Fibroblast of the conjunctiva (primary cell): Measurements from ENCODE around the gene IBA57.
"Not testable (repeated sequence)": the region's sequence is repeated elsewhere in the genome, so short reads cannot be mapped to it uniquely, and the experiment has no call there.

Experiments used
- DNase-seq: peaks from one replicate; pipeline ENCODE4 v3.0.0-alpha.2; 2010; ENCODE audit warnings: low read depth

Gene IBA57

GRCh38 chr1:228212966-228213844, 47.6 kb downstream of the IBA57 start:
- DNase-seq = peak; percentile 17

- no peak for DNase-seq
Measured at GRCh38 chr1:228213917-228214808, 48.6 kb downstream of the IBA57 start.

DNA sequence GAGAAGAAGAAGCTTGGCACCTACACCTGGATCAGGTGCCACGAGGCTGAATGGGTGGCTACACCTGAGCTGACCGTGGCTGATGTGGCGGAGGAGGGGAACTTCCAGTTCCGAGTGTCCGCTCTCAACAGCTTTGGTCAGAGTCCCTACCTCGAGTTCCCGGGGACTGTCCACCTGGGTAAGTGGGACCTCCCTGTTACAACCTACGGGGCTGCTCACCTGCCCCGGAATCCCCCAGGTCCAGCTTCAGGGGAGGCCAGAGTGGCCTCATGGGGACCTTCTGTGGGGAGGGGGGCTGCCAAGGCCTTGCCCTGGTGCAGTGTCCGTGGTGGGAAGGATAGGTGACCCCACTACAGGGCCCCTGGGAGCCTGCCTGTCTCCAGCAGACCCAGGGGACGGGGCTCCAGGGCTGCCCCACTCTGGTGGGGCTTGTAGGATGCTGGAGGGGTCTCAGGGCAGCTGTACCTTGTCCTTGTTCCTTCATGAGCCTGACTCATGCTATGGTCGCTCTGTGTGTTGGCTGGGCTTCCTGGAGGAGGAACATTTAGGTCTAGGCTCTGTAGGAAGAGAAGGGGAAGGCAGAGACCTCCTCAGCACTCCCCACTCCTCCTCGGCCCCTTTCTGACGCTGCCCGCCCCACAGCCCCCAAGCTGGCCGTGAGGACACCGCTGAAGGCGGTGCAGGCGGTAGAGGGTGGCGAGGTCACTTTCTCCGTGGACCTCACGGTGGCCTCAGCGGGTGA, 49.5 kb downstream of the IBA57 start:
- no peak for DNase-seq

- DNase-seq = no peak
Measured at GRCh38 chr1:228215663-228216116, 50.1 kb downstream of the IBA57 start.

DNA sequence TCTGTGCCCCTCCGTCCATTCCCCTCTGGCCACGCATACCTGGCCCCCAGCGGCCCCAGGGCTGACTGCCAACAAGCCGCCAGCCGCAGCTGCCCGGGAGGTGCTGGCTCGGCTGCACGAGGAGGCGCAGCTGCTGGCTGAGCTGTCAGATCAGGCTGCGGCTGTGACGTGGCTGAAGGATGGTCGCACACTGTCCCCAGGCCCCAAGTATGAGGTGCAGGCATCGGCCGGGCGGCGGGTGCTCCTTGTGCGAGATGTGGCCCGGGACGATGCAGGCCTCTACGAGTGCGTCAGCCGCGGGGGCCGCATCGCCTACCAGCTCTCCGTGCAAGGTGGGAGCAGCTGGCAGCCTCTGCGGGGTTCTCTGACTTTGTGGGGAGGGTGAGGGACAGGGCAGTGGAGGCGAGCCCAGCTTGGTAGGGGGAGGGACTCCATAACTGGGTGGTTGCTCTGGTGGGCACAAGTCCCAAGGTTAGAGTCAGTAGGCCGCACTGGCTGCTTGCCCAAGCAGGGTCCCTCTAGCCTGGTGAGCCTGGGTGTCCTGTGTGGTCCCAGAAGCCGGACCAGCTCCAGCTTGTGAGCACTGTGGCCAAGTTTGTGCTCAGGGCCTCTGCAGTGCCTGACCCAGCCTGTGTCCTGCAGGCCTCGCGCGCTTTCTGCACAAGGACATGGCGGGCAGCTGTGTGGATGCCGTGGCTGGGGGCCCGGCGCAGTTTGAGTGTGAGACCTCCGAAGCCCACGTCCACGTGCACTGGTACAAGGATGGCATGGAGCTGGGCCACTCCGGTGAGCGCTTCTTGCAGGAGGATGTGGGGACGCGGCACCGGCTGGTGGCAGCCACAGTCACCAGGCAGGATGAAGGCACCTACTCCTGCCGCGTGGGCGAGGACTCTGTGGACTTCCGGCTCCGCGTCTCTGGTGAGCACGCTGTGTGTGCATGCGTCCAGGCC, 51.0 kb downstream of the IBA57 start:
- no peak for DNase-seq

- DNase-seq = no peak
Measured at GRCh38 chr1:228217551-228218344, 52.1 kb downstream of the IBA57 start.

- DNase-seq = no peak
Measured at GRCh38 chr1:228218513-228219244, 53.1 kb downstream of the IBA57 start.

- no peak for DNase-seq
Measured at GRCh38 chr1:228219245-228219961, 53.8 kb downstream of the IBA57 start.

DNA sequence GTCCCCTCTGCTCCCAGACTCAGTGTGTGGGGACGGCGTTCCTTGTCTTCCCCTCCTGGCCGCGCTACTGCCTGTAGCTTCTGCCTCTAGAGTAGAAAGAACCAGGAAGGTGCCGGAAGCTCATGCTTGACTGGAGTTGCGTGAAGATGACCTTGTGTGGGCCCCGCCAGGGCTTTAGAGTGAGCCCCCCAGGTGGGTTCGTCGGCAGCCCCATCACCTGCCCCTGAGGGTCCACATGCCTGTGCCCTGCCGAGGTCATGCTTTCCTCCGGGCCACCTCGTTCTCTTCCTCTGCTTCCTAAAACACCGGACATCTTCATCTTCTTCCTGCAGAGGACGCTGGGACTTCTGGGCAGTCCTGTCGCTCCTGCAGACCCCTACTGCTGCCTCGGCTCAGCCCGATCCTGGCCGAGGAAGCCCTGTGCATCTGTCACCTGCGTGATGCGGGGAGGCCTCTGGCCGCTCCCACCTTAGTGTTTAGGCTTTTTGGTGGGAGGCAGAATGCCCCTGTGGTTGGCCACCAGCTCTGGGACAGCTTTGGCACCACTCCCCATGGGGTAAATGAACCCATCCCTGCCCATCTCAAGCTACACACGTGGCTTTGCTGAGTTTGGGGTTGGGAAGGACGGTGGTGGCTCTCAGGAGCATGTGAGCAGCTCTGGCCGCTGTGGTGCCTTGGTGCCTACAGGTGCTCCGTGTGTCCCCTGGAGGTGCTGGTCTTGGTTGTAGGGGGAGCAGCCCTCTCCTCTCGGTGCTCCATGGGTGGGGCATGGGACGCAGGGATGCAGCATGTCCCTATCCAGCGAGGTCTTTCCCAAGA, 54.6 kb downstream of the IBA57 start:
- DNase-seq = no peak

- DNase-seq = not testable (repeated sequence)
Measured at GRCh38 chr1:228221097-228221496, 55.5 kb downstream of the IBA57 start.

- no peak for DNase-seq
Measured at GRCh38 chr1:228222548-228222947, 56.9 kb downstream of the IBA57 start.

DNA sequence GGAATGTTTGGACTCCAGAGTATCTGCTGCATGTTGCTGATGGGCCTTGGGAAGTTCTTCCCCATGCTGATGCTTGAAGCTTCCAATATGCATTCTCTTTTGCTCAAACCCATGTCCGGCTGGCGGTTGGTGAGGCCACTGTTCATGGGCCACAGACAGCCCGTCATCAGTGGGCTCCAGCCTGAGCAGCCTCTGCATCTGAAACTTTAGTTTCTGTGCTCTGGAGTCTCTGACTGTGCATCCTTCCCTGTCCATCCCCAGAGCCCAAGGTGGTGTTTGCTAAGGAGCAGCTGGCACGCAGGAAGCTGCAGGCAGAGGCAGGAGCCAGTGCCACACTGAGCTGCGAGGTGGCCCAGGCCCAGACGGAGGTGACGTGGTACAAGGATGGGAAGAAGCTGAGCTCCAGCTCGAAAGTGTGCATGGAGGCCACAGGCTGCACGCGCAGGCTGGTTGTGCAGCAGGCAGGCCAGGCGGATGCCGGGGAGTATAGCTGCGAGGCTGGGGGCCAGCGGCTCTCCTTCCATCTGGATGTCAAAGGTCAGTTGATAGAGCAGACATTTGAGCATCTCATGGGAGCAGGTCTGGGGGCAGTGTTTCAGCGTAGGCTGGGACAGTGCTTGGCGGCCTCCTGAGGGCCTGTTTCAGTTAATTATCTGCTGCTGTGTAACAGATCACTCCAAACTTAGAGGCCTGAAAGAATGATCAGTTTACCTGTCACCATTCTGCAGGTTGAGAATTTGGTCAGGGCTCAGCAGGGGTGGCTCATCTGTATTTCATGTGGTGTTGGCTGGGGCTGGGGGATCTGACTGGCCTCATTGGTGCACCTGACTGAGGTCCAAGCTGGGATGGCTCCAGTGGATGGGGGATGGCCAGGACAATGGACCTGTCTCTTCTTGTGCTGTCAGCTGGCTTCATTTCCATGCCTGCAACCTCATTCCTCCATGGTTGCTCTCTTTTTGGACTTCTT, 58.9 kb downstream of the IBA57 start:
- no peak for DNase-seq

DNA sequence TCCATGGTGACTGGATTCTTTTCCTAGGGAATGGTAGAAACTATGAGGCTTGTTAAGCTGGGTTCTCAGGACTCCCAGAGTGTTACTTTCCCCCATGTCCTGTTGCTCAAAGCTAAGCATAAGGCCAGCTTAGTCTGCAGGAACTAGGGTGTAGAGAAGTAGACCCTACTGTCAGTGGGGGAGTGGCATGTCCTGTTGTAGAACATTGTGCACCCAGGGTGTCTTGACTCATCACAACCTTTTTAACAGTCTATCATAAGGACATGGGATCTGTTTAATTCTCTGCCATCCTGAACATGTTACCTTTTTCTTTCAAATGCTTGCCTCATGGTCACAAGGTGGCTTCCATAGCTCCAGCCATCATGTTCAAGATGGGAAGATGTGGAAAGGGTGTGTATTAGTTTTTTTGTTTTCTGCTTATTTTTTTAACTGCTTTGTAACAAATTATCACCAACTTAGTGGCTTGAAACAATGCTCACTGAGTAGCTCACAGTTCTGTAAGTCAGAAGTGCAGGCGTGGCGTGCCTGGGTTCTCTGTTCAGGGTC, 59.6 kb downstream of the IBA57 start:
- DNase-seq = no peak

- no peak for DNase-seq
Measured at GRCh38 chr1:228225740-228226139, 60.1 kb downstream of the IBA57 start.

DNA sequence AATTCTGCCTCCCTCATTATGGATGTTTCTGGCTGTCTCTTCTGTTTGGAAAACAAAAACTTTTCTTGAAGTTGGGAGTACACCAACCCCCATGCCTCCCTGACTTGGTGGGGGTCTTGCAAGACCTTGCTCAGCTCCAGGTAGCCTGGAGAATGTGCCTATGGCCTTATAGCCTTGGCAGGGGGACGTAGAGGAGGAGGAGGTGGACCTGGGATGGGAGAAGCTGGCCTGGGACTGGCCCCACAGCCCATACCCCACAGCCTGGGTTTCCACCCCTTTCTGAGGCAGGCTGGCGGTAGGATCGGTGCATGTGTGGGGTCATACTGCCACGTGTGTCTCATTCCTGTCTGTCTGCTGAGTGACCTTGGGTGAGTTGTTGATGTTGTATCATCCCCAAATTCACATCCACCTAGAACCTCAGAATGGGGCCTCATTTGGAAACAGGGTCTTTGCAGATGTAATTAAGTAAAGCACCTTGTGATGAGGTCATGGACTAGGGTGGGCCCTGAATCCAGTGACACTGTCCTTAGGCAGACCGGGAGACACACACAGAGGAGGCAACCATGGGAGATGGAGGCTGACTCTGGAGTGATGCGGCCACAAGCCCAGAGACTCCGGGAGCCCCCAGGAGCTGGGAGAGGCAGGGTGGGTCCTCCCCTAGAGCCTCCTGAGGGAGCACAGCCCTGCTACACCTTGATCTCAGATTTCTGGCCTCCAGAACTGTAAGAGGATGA, 60.7 kb downstream of the IBA57 start:
- DNase-seq = no peak
